Upper lobe of left lung (tissue), 6 donors: Measurements from ENCODE around the gene OR52I1. TPM values are rescaled to one million over a fixed set of nuclear protein-coding genes. Genes with fewer than 3 reads are reported as not detected.

Experiments
- ATAC-seq, 2 donors: fragments of 200-7000 bp; cut with Tn5 transposase; one replicate each; pipeline ENCODE4 v1.9.1; 2022; ENCODE audit warnings: mild to moderate bottlenecking in 2 of 2, moderate library complexity in 2 of 2; ENCODE audit not compliant: low FRiP score in 2 of 2
- DNase-seq, 2 donors: peaks; one replicate each; pipeline ENCODE4 v3.0.0-alpha.2; 2019 to 2020
- H3K27ac ChIP-seq, 4 donors: fragments of 200-600 bp; sonication (generic); one replicate each; pipeline ENCODE4 v1.5.1; 2016 to 2019
- H3K27me3 ChIP-seq, 4 donors: fragments of 200-600 bp; sonication (generic); one replicate each; pipeline ENCODE4 v1.5.1; 2017 to 2019
- H3K36me3 ChIP-seq, 4 donors: fragments of 200-600 bp; sonication (generic); one replicate each; pipeline ENCODE4 v1.5.1; 2016 to 2019
- H3K4me1 ChIP-seq, 4 donors: fragments of 200-600 bp; sonication (generic); one replicate each; pipeline ENCODE4 v1.5.1; 2018 to 2019
- H3K4me3 ChIP-seq, 4 donors: fragments of 200-600 bp; sonication (generic); one replicate each; pipeline ENCODE4 v1.5.1; 2017 to 2019; ENCODE audit warnings: mild to moderate bottlenecking in 2 of 4, moderate library complexity in 1 of 4
- H3K9me3 ChIP-seq, 4 donors: fragments of 200-600 bp; sonication (generic); one replicate each; pipeline ENCODE4 v1.5.1; 2018 to 2019
- CTCF ChIP-seq, 6 experiments: fragments of 450-650 bp in 4 of 6; fragments of 200-600 bp in 2 of 6; sonication (generic) in 2 of 6; IDR thresholded peaks; one replicate each; pipeline ENCODE4 v1.5.1; 2016 to 2019; ENCODE audit warnings: antibody characterized with exemption in 6 of 6
- EP300 ChIP-seq, 4 donors: sonication (generic); formaldehyde crosslinking; IDR thresholded peaks; one replicate each; pipeline ENCODE4 v1.5.1; 2017; ENCODE audit warnings: antibody characterized with exemption in 4 of 4, control low read depth in 2 of 4
- POLR2A ChIP-seq, 4 donors: fragments of 450-650 bp; IDR thresholded peaks; one replicate each; pipeline ENCODE4 v1.5.1; 2016 to 2017; ENCODE audit warnings: antibody characterized with exemption in 4 of 4, mild to moderate bottlenecking in 2 of 4
- POLR2AphosphoS5 ChIP-seq, 2 donors: sonication (generic); formaldehyde crosslinking; IDR thresholded peaks; one replicate each; pipeline ENCODE4 v1.5.1; 2017; ENCODE audit warnings: antibody characterized with exemption in 2 of 2
- WGBS, 2 donors: methylation state at CpG; one replicate each; pipeline ENCODE4 v1.1.5; 2017 to 2018; 5-methylcytosine and 5-hydroxymethylcytosine counted together
- total RNA-seq, 6 donors: library from RNA; depleted of rRNA in 4 of 6; stranded (reverse); fragments of >200 nt in 4 of 6; gene quantifications; one replicate each; pipeline versions ENCODE4 v1.1.0 to v1.2.1, GENCODE V29; 2016 to 2021
- donor health status: DM: no; HTN: no; CAD: no; lungs with moderate emphysema.
- donor health status: DM: no; HTN: yes; CAD: no; lungs with severe emphysema.

The OR52I1 gene
- total RNA-seq, 6 donors from 2014 or later, result not detected

GRCh38 chr11:4569075-4569474 lies 24.8 kb upstream of the OR52I1 start:
- Histone ChIP-seq H3K27me3 (no peaks in the 10 kb centered on the region), H3K4me3 (no peak overlapping the region), H3K4me1 (no peaks in the 10 kb centered on the region), H3K9me3 (peaks cover 0 to under 1% (median 0%) of the 10 kb centered on the region in 4 donors), H3K27ac (no peak overlapping the region), H3K36me3 (no peaks in the 10 kb centered on the region)
- TF ChIP-seq POLR2A (IDR thresholded peaks at IDR 0.05) (no peak), CTCF (IDR thresholded peaks at IDR 0.05) (no peak), EP300 (IDR thresholded peaks at IDR 0.05) (no peak), POLR2AphosphoS5 (IDR thresholded peaks at IDR 0.05) (no peak)
- DNase-seq (peak in 1 of 2 donors; percentile 35), ATAC-seq (no peak)
- 91% methylated on average over 18 of the region's 18 CpGs for WGBS, 2 donors

GRCh38 chr11:4576880-4577279 lies 17.0 kb upstream of the OR52I1 start:
- Histone ChIP-seq H3K27me3 (no peaks in the 10 kb centered on the region), H3K27ac (no peak overlapping the region), H3K9me3 (no peaks in the 10 kb centered on the region), H3K4me1 (no peaks in the 10 kb centered on the region), H3K36me3 (no peaks in the 10 kb centered on the region), H3K4me3 (no peak overlapping the region)
- ATAC-seq (no peak), DNase-seq (no peak)
- no peak for TF ChIP-seq POLR2AphosphoS5 (IDR thresholded peaks at IDR 0.05)
- no peak for TF ChIP-seq CTCF (IDR thresholded peaks at IDR 0.05)
- no peak for TF ChIP-seq EP300 (IDR thresholded peaks at IDR 0.05)
- no peak for TF ChIP-seq POLR2A (IDR thresholded peaks at IDR 0.05)
- 61 to 78% methylated on average over 3 of the region's 3 CpGs for WGBS, 2 donors

- H3K9me3 ChIP-seq, result no peaks in the 10 kb centered on the region
- H3K4me1 ChIP-seq, result no peaks in the 10 kb centered on the region
- no peaks in the 10 kb centered on the region for H3K36me3 ChIP-seq
- H3K27ac ChIP-seq, result no peak overlapping the region
- no peaks in the 10 kb centered on the region for H3K27me3 ChIP-seq
- no peak for TF ChIP-seq EP300 (IDR thresholded peaks at IDR 0.05)
- no peak for TF ChIP-seq POLR2A (IDR thresholded peaks at IDR 0.05)
- no peak for TF ChIP-seq POLR2AphosphoS5 (IDR thresholded peaks at IDR 0.05)
- no peak for TF ChIP-seq CTCF (IDR thresholded peaks at IDR 0.05)
- H3K4me3 ChIP-seq, result no peak overlapping the region
- DNase-seq (no peak), ATAC-seq (no peak)
- 64 to 89% methylated on average over 2 of the region's 2 CpGs for WGBS, 2 donors
Measured at GRCh38 chr11:4577761-4578160, 16.1 kb upstream of the OR52I1 start.

GRCh38 chr11:4578624-4579023 lies 15.2 kb upstream of the OR52I1 start:
- H3K27me3 ChIP-seq, result no peaks in the 10 kb centered on the region
- H3K36me3 ChIP-seq, result no peaks in the 10 kb centered on the region
- no peak overlapping the region for H3K4me3 ChIP-seq
- no peak overlapping the region for H3K27ac ChIP-seq
- DNase-seq (no peak), ATAC-seq (no peak)
- 86 to 90% methylated on average over 6 of the region's 6 CpGs for WGBS, 2 donors
- no peak for TF ChIP-seq POLR2AphosphoS5 (IDR thresholded peaks at IDR 0.05)
- no peak for TF ChIP-seq EP300 (IDR thresholded peaks at IDR 0.05)
- TF ChIP-seq CTCF (IDR thresholded peaks at IDR 0.05), result no peak
- no peak for TF ChIP-seq POLR2A (IDR thresholded peaks at IDR 0.05)
- H3K9me3 ChIP-seq, result no peaks in the 10 kb centered on the region
- H3K4me1 ChIP-seq, result no peaks in the 10 kb centered on the region

GRCh38 chr11:4580124-4580523 lies 13.7 kb upstream of the OR52I1 start:
- Histone ChIP-seq H3K4me1 (no peaks in the 10 kb centered on the region), H3K4me3 (no peak overlapping the region), H3K36me3 (no peaks in the 10 kb centered on the region), H3K27ac (no peak overlapping the region), H3K9me3 (no peaks in the 10 kb centered on the region), H3K27me3 (no peaks in the 10 kb centered on the region)
- DNase-seq, result no peak
- no peak for TF ChIP-seq CTCF (IDR thresholded peaks at IDR 0.05)
- no peak for TF ChIP-seq POLR2A (IDR thresholded peaks at IDR 0.05)
- no peak for TF ChIP-seq EP300 (IDR thresholded peaks at IDR 0.05)
- no peak for TF ChIP-seq POLR2AphosphoS5 (IDR thresholded peaks at IDR 0.05)
- ATAC-seq, result no peak
- whole genome bisulfite sequencing, 2 donors, result 80 to 81% methylated on average over 1 of the region's 1 CpG
